EL (cell line): ENCODE data around the gene GCH1.
"Not testable (repeated sequence)": the region's sequence is repeated elsewhere in the genome, so short reads cannot be mapped to it uniquely, and the experiment has no call there.

ENCODE experiments used
- DNase-seq: peaks from one replicate; pipeline ENCODE4 v3.0.0-alpha.2; 2016

GCH1 gene

GRCh38 chr14:54902521-54903420 lies at the start of gene GCH1:
Gene GCH1 (minus strand): TSS chr14:54902826. CDS start chr14:54902663, 163 bp downstream.
- peak; percentile 70 for DNase-seq

- DNase-seq = no peak
Observed at GRCh38 chr14:54947230-54947629, 44.6 kb upstream of the GCH1 start.

- no peak for DNase-seq
Observed at GRCh38 chr14:54946500-54946899, 43.9 kb upstream of the GCH1 start.

GRCh38 chr14:54944737-54945391 lies 42.2 kb upstream of the GCH1 start:
- no peak for DNase-seq

GRCh38 chr14:54942913-54943312 lies 40.3 kb upstream of the GCH1 start:
- DNase-seq = no peak

- DNase-seq = no peak
Observed at GRCh38 chr14:54936816-54937215, 34.2 kb upstream of the GCH1 start.

GRCh38 chr14:54935958-54936357 lies 33.3 kb upstream of the GCH1 start:
- peak; percentile 62 for DNase-seq

GRCh38 chr14:54935100-54935499 lies 32.5 kb upstream of the GCH1 start:
- no peak for DNase-seq

- no peak for DNase-seq
Observed at GRCh38 chr14:54933006-54933405, 30.4 kb upstream of the GCH1 start.

- no peak for DNase-seq
Observed at GRCh38 chr14:54931598-54932340, 29.1 kb upstream of the GCH1 start.

GRCh38 chr14:54931101-54931500 lies 28.5 kb upstream of the GCH1 start:
- DNase-seq = no peak

- DNase-seq = no peak
Observed at GRCh38 chr14:54929556-54929955, 26.9 kb upstream of the GCH1 start.

GRCh38 chr14:54928216-54928615 lies 25.6 kb upstream of the GCH1 start:
- no peak for DNase-seq

GRCh38 chr14:54927551-54927950 lies 24.9 kb upstream of the GCH1 start:
- no peak for DNase-seq

GRCh38 chr14:54926570-54926969 lies 23.9 kb upstream of the GCH1 start:
- DNase-seq = not testable (repeated sequence)

GRCh38 chr14:54922598-54922997 lies 20.0 kb upstream of the GCH1 start:
- no peak for DNase-seq

- no peak for DNase-seq
Observed at GRCh38 chr14:54920052-54920451, 17.4 kb upstream of the GCH1 start.

GRCh38 chr14:54919330-54919729 lies 16.7 kb upstream of the GCH1 start:
- DNase-seq = no peak

GRCh38 chr14:54918427-54918826 lies 15.8 kb upstream of the GCH1 start:
- no peak for DNase-seq

GRCh38 chr14:54916101-54916500 lies 13.5 kb upstream of the GCH1 start:
- no peak for DNase-seq

- DNase-seq = no peak
Observed at GRCh38 chr14:54909817-54910558, 7.4 kb upstream of the GCH1 start.

- not testable (repeated sequence) for DNase-seq
Observed at GRCh38 chr14:54908973-54909372, 6.3 kb upstream of the GCH1 start.

- no peak for DNase-seq
Observed at GRCh38 chr14:54908190-54908589, 5.6 kb upstream of the GCH1 start.
